HCT116 (cell line): Measurements from ENCODE around the gene GPR146. TPM values are rescaled to one million over a fixed set of nuclear protein-coding genes. Genes with fewer than 3 reads are reported as not detected.
"Not testable (repeated sequence)": the region's sequence is repeated elsewhere in the genome, so short reads cannot be mapped to it uniquely, and the experiment has no call there.

ENCODE experiments used
- ATAC-seq: fragments of 200-7000 bp; cut with Tn5 transposase; 2 replicates; pipeline ENCODE4 v1.9.1; 2020; ENCODE audit warnings: mild to moderate bottlenecking, moderate library complexity
- BruUV-seq: library from RNA; stranded (reverse); fragments of 400-500 nt; replicated peaks from 2 replicates; lab custom pipeline; 2021; lab: Mats Ljungman, UMichigan
- CTCF ChIA-PET: fragments of 300-600 bp; sonication (Branson Sonifier 250); formaldehyde crosslinking; loops from one replicate; lab custom pipeline; 2021; ENCODE audit warnings: antibody characterized with exemption; lab: Charles Lee
- POLR2A ChIA-PET: fragments of 300-600, 350-600 bp; sonication (Branson Sonifier 250); formaldehyde crosslinking; loops from one replicate; lab custom pipeline; 2021; ENCODE audit warnings: antibody characterized with exemption; lab: Charles Lee
- RAD21 ChIA-PET, 2 experiments: fragments of 300-600 bp; sonication (Branson Sonifier 250); formaldehyde crosslinking; loops; one replicate each; lab custom pipeline; 2023; ENCODE audit warnings: low total read pairs in 2 of 2; ENCODE audit not compliant: uncharacterized antibody in 2 of 2, unreplicated experiment in 2 of 2, low non-redundant PET in 1 of 2; lab: Charles Lee
- DNase-seq: peaks from one replicate; pipeline ENCODE4 v3.0.0-alpha.2; 2010; ENCODE audit warnings: low read depth, low spot score
- H2AFZ ChIP-seq: fragments of 200-600 bp; shearing (Covaris generic), sonication (generic); 2 replicates; pipeline ENCODE4 v1.6.1; 2017; ENCODE audit warnings: low read depth, mixed run types, mixed read lengths, antibody characterized with exemption, low read length; ENCODE audit not compliant: poor library complexity, severe bottlenecking
- H3K27ac ChIP-seq: 2 replicates; pipeline ENCODE4 v1.5.1; 2012; ENCODE audit warnings: low read depth, low read length
- H3K27me3 ChIP-seq: fragments of 200-600 bp; sonication (generic); 2 replicates; pipeline ENCODE4 v1.6.1; 2016; ENCODE audit warnings: mixed run types, low read length, mixed read lengths; ENCODE audit not compliant: insufficient read depth
- H3K36me3 ChIP-seq, 2 experiments: fragments of 200-500 bp in 1 of 2; fragments of 200-600 bp in 1 of 2; sonication (Bioruptor generic) in 1 of 2; sonication (generic) in 1 of 2; 2 replicates each; pipeline versions ENCODE4 v1.5.1 to v1.6.1; 2014 to 2016; ENCODE audit warnings: low read length in 2 of 2, inconsistent platforms in 1 of 2, mixed read lengths in 1 of 2, mixed run types in 1 of 2; ENCODE audit not compliant: insufficient read depth in 2 of 2, control insufficient read depth in 1 of 2
- H3K4me1 ChIP-seq, 2 experiments: fragments of 200-600 bp in 1 of 2; sonication (generic) in 1 of 2; 2 replicates each; pipeline versions ENCODE4 v1.5.1 to v1.6.1; 2012 to 2017; ENCODE audit warnings: low read length in 2 of 2, inconsistent platforms in 1 of 2, mild to moderate bottlenecking in 1 of 2, mixed read lengths in 1 of 2, mixed run types in 1 of 2, moderate library complexity in 1 of 2; ENCODE audit not compliant: insufficient read depth in 2 of 2, control insufficient read depth in 1 of 2
- H3K4me2 ChIP-seq: fragments of 200-600 bp; sonication (generic); 2 replicates; pipeline ENCODE4 v1.6.1; 2017; ENCODE audit warnings: mixed run types, low read length, mixed read lengths
- H3K4me3 ChIP-seq, 2 experiments: fragments of 200-600 bp in 1 of 2; sonication (generic) in 1 of 2; replicated peaks in 1 of 2; 2 replicates each; pipeline ENCODE4 v1.5.1; 2011 to 2016; ENCODE audit warnings: low read length in 2 of 2, control low read depth in 1 of 2, low read depth in 1 of 2, mild to moderate bottlenecking in 1 of 2, mixed read lengths in 1 of 2, mixed run types in 1 of 2
- H3K79me2 ChIP-seq: fragments of 200-600 bp; sonication (generic); 2 replicates; pipeline ENCODE4 v1.6.1; 2017; ENCODE audit warnings: mild to moderate bottlenecking, mixed run types, low read length, moderate library complexity, mixed read lengths; ENCODE audit not compliant: insufficient read depth
- H3K9ac ChIP-seq: fragments of 200-600 bp; sonication (generic); 2 replicates; pipeline ENCODE4 v1.6.1; 2016; ENCODE audit warnings: low read length, mixed read lengths
- H3K9me2 ChIP-seq: fragments of 200-600 bp; sonication (generic), shearing (Covaris generic); 2 replicates; pipeline ENCODE4 v1.6.1; 2017; ENCODE audit warnings: mixed run types, mild to moderate bottlenecking, moderate library complexity; ENCODE audit not compliant: insufficient read depth
- H3K9me3 ChIP-seq, 2 experiments: fragments of 200-500 bp in 1 of 2; fragments of 200-600 bp in 1 of 2; sonication (Bioruptor generic) in 1 of 2; sonication (generic) in 1 of 2; 2 replicates each; pipeline ENCODE4 v1.6.1; 2014 to 2017; ENCODE audit warnings: low read length in 2 of 2, mixed read lengths in 2 of 2, inconsistent platforms in 1 of 2, low read depth in 1 of 2, mild to moderate bottlenecking in 1 of 2, mixed run types in 1 of 2, moderate library complexity in 1 of 2; ENCODE audit not compliant: control insufficient read depth in 1 of 2, insufficient read depth in 1 of 2
- H4K20me1 ChIP-seq: fragments of 200-600 bp; sonication (generic), shearing (Covaris generic); 2 replicates; pipeline ENCODE4 v1.6.1; 2017; ENCODE audit warnings: mixed run types, mild to moderate bottlenecking, moderate library complexity; ENCODE audit not compliant: insufficient read depth
- ATF3 ChIP-seq: IDR thresholded peaks from 2 replicates; pipeline ENCODE4 v1.6.1; 2012
- CEBPB ChIP-seq: IDR thresholded peaks from 2 replicates; pipeline ENCODE4 v1.6.1; 2012; ENCODE audit warnings: low read depth
- CTCF ChIP-seq, 3 experiments: fragments of 200-600 bp in 1 of 3; sonication (generic) in 1 of 3; IDR thresholded peaks in 2 of 3; conservative IDR thresholded peaks in 1 of 3; 2 replicates each; pipeline ENCODE4 v1.5.1; 2012 to 2017; ENCODE audit warnings: low read depth in 2 of 3, low read length in 2 of 3, antibody characterized with exemption in 1 of 3, borderline replicate concordance in 1 of 3, control low read depth in 1 of 3, mild to moderate bottlenecking in 1 of 3, mixed read lengths in 1 of 3, mixed run types in 1 of 3, moderate library complexity in 1 of 3; ENCODE audit not compliant: insufficient read depth in 1 of 3
- EZH2 ChIP-seq: fragments of 200-600 bp; sonication (generic); IDR thresholded peaks from 2 replicates; pipeline ENCODE4 v1.6.1; 2017; ENCODE audit warnings: antibody characterized with exemption, mixed run types
- EZH2phosphoT487 ChIP-seq: fragments of 200-600 bp; IDR thresholded peaks from 2 replicates; pipeline ENCODE4 v1.6.1; 2018; ENCODE audit warnings: antibody characterized with exemption, borderline replicate concordance
- JUND ChIP-seq: IDR thresholded peaks from 2 replicates; pipeline ENCODE4 v1.6.1; 2012
- TCF7L2 ChIP-seq: IDR thresholded peaks from 2 replicates; pipeline ENCODE4 v1.7.0; 2011; ENCODE audit warnings: borderline replicate concordance, inconsistent platforms; ENCODE audit not compliant: insufficient read depth, insufficient read length; ENCODE audit errors: extremely low read depth
- intact Hi-C: fragments of 100-400 bp; cut with micrococcal nuclease; formaldehyde crosslinking; loops from 2 replicates; pipeline ENCODE4 v1.10.0; 2022
- total RNA-seq: library from RNA; stranded (reverse); gene quantifications from one replicate; pipeline ENCODE4 v1.2.1, GENCODE V29; 2021; ENCODE audit not compliant: unreplicated experiment
- TF ChIP-seq, protein P1 (sequence below): IDR thresholded peaks from 2 replicates; pipeline ENCODE4 v1.6.1; 2012

GPR146 gene
- total RNA-seq, 1 experiment from 2014 or later = 2.4 TPM

DNA sequence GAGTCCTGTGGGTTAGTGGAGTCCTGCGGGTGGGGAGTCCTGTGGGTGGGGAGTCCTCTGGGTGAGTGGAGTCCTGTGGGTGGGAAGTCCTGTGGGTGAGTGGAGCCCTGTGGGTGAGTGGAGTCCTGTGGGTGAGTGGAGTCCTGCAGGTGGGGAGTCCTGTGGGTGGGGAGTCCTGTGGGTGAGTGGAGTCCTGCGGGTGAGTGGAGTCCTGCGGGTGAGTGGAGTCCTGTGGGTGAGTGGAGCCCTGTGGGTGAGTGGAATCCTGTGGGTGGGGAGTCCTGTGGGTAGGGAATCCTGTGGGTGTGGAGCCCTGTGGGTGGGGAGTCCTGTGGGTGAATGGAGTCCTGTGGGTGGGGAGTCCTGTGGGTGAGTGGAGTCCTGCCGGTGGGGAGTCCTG lies 42.3 kb upstream of the GPR146 start:
- H4K20me1 ChIP-seq, H3K27ac ChIP-seq, H3K27me3 ChIP-seq, DNase-seq, CTCF ChIA-PET, H3K9me2 ChIP-seq, H3K79me2 ChIP-seq, intact Hi-C loops, H3K4me3 ChIP-seq, H3K9ac ChIP-seq, H3K4me2 ChIP-seq, H3K9me3 ChIP-seq, POLR2A ChIA-PET, ATAC-seq, H3K36me3 ChIP-seq, BruUV-seq, H2AFZ ChIP-seq, RAD21 ChIA-PET, H3K4me1 ChIP-seq: not testable (repeated sequence)

DNA sequence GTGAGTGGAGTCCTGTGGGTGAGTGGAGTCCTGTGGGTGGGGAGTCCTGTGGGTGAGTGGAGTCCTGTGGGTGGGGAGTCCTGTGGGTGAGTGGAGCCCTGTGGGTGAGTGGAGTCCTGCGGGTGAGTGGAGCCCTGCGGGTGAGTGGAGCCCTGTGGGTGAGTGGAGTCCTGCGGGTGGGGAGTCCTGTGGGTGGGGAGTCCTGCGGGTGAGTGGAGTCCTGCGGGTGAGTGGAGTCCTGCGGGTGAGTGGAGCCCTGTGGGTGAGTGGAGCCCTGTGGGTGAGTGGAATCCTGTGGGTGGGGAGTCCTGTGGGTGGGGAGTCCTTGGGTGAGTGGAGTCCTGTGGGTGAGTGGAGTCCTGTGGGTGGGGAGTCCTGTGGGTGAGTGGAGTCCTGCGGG lies 41.9 kb upstream of the GPR146 start:
- H4K20me1 ChIP-seq, H3K27me3 ChIP-seq, H3K27ac ChIP-seq, H3K79me2 ChIP-seq, H2AFZ ChIP-seq, CTCF ChIA-PET, H3K4me1 ChIP-seq, POLR2A ChIA-PET, ATAC-seq, RAD21 ChIA-PET, BruUV-seq, H3K9ac ChIP-seq, H3K4me3 ChIP-seq, DNase-seq, intact Hi-C loops, H3K36me3 ChIP-seq, H3K4me2 ChIP-seq, H3K9me3 ChIP-seq, H3K9me2 ChIP-seq: not testable (repeated sequence)

GRCh38 chr7:1004018-1004852 lies 40.1 kb upstream of the GPR146 start:
- Histone ChIP-seq H3K9ac (no peak overlapping the region), H3K9me2 (no peaks in the 10 kb centered on the region), H2AFZ (no peak overlapping the region), H3K27me3 (no peaks in the 10 kb centered on the region), H3K9me3 (no peaks in the 10 kb centered on the region), H3K27ac (no peak overlapping the region), H3K79me2 (no peaks in the 10 kb centered on the region), H3K4me1 (no peaks in the 10 kb centered on the region), H4K20me1 (no peaks in the 10 kb centered on the region), H3K4me3 (no peak overlapping the region), H3K36me3 (no peaks in the 10 kb centered on the region; a peak in 1 of 4 replicates), H3K4me2 (no peak overlapping the region)
- CTCF ChIA-PET = no interaction called here
- intact Hi-C loops = no loop called here
- no peak for ATAC-seq
- BruUV-seq = no TSS peak
- RAD21 ChIA-PET = interaction anchor here in 1 of 2 experiments (0.6 kb wide), 1 partner anchor 11 kb away, joined by 3 read pairs; no protein-coding TSS in a partner anchor
- DNase-seq = no peak
- no peak for TF ChIP-seq EZH2phosphoT487
- no peak for TF ChIP-seq TCF7L2
- TF ChIP-seq EZH2 = no peak
- TF ChIP-seq JUND = no peak
- no peak for TF ChIP-seq CTCF (IDR thresholded peaks at IDR 0.05 in 2 of 3, conservative IDR thresholded peaks at IDR 0.05 in 1 of 3; ENCODE audit: borderline replicate concordance in 1 of 3, insufficient read depth in 1 of 3, low read depth in 2 of 3, low read length in 2 of 3)
- TF ChIP-seq, protein P1, sequence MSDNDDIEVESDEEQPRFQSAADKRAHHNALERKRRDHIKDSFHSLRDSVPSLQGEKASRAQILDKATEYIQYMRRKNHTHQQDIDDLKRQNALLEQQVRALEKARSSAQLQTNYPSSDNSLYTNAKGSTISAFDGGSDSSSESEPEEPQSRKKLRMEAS = no peak
- TF ChIP-seq CEBPB = no peak
- TF ChIP-seq ATF3 = no peak
- POLR2A ChIA-PET = no interaction called here
